Measurements from ENCODE around the gene SLIT3.

Gene SLIT3

DNA sequence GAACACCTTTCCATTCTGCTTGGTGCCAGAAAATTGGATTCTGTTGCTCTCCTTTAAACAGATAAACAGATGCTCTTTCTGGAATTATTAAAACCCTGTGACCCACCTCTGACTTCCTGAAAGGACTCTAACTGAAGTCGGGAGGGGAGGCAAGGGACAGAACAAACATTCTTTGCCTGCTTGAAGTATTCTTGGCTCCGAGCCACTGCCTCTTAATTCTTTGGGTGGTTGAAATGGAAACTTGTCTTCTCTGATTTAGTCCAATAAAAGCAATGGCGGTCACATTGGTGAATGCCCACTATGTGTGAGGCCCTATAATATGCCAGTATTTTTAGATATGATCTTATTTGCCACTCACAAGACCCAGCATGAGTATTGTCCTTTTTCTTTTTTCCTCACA, 236.8 kb downstream of the SLIT3 start:
- DNase-seq, result no peak

DNA sequence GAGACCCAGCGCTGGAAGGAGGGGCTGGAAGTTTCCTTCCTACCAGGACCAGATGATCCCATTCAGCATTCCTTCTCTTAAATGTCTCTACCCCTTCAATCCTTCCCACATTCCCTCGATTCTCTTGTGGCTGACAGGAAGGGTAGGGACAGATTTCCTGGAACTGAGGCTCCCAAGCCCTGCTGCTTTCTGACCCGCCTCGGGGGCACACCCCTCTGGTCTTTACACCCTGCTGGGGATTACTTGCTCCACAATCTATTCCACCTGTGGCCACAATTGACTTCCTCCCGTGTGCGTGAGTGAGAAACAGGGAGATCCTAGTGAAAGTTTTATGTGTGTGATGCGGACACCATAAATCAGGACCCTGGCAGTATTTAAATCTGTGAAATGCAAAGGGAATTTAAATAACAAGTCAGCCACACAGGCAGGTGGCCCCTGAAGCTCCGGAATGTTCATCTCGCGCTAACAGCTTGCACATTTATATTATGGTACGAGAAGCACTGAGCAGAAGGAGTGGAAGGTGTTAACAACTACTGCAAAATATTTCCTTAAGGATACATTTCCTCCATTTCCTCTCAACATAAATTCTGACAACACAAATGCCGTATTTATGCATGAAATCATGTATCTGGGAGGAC, 237.5 kb downstream of the SLIT3 start:
- DNase-seq, result no peak

GRCh38 chr5:169062690-169063089, 238.2 kb downstream of the SLIT3 start:
- no peak for DNase-seq

GRCh38 chr5:169054506-169054905, 246.4 kb downstream of the SLIT3 start:
- DNase-seq, result no peak

DNA sequence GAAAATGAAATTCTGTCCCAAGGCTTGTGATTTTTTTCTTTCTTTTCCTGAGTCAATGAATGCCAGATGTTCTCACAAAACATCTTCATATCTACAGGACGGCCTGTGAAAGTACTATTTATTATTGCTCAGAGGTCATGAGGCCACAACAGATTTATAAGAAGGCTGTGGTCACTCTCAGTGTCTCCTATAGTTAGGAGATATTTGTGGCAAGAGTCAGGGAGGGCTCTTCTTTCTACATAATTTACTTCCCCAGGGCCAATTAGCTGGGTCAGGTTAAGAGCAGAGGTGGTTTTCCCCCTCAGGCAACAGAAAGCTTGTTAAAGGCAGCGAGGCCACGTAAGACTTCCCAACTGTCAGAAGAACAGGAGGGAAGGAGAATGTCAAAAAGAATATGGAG, 248.7 kb downstream of the SLIT3 start:
- no peak for DNase-seq

DNA sequence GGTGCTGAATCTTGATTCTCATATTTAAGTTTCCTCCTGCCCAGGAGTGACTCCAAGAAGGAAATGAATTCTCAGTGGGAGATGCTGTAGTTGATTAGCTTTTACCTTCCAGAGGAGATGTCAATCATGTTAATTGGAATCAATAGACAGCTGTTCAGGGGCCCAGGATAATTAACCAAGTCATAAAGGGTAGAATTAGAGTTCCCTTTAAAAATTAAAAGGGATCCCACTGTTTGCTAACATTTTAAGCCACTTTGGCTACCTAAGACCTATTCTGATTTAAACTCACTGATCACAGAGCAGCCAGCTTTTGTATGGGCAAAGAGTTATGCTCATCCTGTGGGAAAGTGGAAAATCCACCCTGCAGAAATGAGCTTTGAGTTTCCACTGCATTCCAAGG, 249.6 kb downstream of the SLIT3 start:
- DNase-seq, result no peak

- no peak for DNase-seq
These were observed 250.3 kb downstream of the SLIT3 start for GRCh38 chr5:169050636-169051035.

DNA sequence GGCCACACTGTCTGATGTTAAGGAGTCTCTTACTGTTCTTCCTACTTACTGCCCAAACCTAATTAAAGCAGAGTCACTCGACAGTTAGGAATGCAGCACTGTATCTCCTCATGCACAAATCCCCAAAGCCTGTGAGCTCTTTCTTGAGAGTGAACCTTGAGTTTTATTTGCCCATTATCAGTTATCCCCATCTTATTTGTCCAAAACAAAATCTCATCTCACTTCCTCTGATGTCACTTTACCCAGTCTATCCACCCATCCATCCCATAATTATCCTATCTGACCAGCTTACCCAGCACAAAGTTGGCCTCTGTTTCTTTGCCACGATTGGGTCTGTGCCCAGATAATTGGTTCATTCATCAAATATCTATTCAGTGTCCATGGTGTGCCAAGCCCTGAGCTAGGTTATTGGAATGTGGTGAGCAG, 250.8 kb downstream of the SLIT3 start:
- DNase-seq, result no peak

DNA sequence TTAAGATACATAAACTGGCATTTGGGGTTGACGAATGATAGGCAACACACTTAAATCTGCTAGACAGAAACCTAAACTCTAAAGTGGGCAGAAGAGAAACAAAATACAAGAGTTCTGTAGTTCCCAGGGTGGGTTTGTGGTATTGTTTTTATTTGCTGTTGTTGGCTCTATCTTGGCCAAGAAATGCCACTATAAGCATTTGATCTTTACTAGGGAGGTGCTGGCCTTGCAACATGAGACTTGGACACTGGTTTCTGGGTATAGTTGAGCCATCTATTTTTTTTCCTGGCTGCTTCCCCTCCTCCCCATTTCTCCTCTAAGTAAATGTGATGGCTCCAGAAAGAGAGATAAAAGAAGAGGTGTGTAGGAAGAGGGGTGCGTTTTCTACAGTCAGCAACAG, 251.2 kb downstream of the SLIT3 start:
- no peak for DNase-seq

DNA sequence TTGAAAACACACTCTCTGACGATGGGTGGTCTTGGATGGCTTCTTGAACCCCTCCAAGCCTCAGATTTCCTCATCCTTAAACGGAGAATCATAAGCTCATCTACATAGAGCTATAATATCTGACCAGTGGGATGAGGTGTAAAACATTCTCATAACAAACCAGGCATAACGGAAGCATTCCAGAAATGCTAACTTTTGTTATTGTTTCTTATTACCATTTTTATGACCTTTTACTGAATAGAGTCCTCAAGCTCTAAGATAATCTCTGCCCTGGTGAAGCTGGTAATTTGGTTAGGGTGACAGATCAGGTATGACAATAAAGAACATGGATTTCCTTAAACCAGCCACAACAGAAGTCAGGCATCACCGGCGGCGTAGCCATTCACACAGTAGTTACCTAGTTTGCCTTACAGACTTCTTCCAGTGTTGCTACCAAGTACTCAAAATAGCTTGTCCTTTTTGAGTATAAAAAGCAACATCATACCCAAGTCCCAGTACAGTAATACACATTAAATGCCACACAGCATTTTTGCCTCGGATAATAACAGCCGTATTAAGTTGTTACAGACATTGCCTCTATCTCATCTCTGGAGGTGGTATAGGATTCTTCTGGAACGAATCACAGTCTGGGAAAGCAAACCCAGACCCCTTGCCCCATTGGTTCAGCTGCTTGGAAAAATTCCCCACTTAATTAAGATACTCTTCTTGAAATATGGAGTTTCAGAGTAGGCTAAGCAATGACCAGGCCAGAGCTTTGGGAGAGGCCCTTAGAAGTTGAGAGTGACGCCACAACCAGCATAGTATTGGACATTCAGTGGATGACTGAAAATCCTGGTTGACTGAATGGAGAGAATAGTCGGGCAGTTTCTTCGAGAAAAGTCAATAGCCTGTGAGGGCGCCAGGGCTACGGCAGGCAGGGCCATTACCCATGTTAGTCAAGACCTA, 252.5 kb downstream of the SLIT3 start:
- no peak for DNase-seq

DNA sequence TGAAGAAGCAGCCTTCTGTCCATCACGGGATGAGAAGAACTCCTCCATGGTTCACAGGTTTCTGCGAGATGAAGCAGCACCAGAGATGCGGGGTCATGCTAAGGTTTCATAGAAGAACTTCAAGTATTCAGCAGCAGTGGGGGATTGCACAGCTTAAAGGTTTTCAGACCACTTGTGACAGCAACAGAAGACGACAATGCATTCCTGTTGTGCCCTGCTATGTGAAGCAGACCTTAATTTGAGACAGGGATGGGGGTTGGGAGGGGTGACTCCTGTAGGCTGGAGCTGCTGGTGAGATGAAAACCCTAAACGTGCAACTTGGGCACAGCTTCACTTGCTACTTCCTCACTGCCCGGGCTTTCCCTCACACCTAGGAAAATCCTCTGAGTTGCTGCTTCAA, 256.0 kb downstream of the SLIT3 start:
- DNase-seq, result no peak

DNA sequence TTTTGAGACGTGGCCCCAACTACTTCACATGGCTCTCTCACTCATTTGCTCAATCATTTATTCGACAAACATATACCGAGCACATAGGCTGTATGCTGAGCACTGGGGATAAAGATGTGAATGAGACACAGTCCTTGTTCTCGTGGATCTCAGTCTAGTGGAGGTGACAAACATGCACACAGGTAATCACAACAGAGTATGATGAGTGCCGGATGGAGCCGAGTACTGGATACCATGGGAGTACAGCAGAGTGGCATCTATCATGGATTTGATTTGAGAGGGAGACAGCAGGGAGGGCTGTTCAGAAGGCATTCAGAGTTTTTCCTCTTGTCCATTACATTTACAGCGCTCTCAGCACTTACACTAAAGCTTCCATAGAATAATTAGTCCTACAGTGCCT, 259.8 kb downstream of the SLIT3 start:
- DNase-seq, result no peak

DNA sequence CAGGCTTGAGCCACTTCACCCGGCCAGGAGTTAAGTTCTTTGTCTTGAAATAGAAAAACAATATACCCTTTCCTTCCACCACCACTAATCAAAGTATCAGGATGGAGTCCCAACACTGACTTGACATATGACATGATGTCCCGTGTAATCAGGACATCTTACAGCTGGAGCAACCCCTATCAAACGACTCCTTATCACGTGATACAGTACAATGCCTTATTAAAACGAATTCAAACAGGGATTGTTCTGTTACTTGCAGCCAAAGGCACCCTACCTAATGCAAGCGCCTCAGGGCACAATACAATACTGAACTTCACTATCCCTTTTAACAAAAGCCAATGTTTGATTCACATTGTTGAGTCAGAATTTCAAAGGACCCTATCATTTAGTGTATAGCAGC, 261.3 kb downstream of the SLIT3 start:
- no peak for DNase-seq

- DNase-seq, result no peak
These were observed 263.5 kb downstream of the SLIT3 start for GRCh38 chr5:169037466-169037865.

- no peak for DNase-seq
These were observed 264.7 kb downstream of the SLIT3 start for GRCh38 chr5:169036079-169036805.

DNA sequence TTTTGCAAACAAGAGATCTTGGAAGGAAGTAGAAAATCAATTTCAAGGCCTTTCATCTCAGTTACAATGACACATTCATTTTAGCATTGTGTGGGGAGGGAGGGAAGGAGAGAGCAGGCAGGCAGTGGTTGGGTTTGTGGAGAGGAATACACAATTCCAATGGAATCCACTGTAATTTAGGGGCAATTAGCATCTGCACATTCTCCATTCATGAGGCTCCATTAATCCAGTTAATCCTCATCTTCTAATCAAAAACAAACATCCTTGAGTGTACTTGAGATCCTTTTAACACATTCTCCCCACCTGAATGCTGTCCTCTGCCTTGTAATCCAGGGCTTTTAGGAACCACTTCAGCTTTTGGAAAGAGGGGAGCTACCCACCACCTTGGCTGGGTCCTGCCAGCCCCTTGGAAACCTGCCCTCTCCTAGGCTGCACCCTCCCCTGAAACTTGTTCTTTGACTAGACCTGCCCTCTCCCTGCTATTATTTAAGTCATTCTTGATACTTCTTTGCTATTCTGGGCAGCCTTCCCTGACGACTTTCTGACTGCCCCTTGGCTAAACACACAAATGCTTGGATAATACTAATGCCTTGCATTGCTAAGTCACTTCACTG, 271.2 kb downstream of the SLIT3 start:
- no peak for DNase-seq

GRCh38 chr5:169029037-169029436, 271.9 kb downstream of the SLIT3 start:
- DNase-seq, result no peak

DNA sequence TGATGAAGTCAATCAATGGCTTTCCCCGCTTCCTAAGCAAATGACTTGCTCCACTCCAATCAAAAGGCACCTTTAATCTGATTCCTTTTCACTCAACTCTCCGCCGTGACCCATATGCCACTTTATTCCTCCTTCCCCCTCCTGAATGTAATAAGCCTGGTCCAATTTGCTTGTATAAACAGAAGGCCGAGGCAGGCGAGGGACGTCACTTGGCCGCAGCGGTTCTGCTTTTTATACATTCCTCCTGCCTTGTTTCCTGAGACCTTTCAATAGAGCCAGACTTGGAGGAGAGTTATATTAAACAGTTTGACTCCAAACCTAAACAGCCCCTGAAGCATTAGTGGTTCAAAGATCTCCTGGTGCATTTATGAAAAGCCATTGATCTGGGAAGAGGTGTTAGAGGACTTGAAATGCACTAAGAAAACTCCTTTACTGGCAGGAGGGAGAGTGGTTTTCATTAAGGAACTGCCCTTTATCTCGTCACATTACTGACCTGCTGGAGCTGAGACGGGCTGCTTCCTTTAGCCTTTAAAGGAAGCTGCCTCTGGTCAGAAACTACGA, 273.4 kb downstream of the SLIT3 start:
- DNase-seq, result no peak

DNA sequence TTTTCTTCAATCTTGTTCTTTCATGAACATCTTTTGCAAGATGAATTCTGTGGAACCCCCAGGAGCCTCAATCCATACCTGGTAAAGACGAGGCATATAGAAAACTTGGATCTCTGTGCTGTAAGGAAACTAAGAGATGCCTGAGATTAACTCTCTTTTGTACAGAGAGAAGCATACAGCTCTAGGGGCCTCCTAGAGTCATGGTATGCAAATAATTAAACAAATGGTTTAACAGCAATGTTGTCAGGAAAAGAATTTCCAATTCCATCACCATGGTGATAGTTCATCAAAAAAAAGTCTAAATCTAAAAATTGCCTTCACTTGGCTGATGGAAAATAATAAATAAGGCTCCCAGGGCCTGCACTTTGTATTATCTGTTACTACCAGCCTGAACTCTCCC, 275.4 kb downstream of the SLIT3 start:
- DNase-seq, result no peak

- DNase-seq, result no peak
These were observed 276.5 kb downstream of the SLIT3 start for GRCh38 chr5:169024421-169024820.

DNA sequence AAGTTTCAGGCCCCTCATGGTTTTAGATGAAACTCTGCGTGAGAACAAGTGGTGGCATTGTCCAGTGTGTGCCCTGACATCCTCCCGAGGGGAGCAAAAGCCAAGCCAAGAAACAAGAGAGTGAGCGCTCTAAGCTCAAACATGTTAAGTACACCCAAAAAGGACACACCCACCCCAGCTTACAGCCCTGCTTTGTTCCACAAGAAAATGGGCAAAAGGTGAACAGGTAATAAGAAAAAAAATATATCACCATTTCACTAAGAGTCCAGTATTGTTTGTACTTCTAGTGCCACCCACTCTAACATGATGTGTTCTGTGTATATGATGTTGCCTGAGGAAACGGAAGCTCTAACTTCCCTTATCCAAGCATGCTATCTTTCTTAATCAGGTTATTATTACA, 278.2 kb downstream of the SLIT3 start:
- DNase-seq, result no peak

GRCh38 chr5:169020102-169020501, 280.8 kb downstream of the SLIT3 start:
- no peak for DNase-seq

GRCh38 chr5:169018925-169019324, 282.0 kb downstream of the SLIT3 start:
- DNase-seq, result no peak
